ENCODE results near the gene TCF25.
A peak's percentile ranks its signal among the peaks of the same experiment; 100 is the strongest.
"Not testable (repeated sequence)": the region's sequence is repeated elsewhere in the genome, so short reads cannot be mapped to it uniquely, and the experiment has no call there.

The TCF25 gene

DNA sequence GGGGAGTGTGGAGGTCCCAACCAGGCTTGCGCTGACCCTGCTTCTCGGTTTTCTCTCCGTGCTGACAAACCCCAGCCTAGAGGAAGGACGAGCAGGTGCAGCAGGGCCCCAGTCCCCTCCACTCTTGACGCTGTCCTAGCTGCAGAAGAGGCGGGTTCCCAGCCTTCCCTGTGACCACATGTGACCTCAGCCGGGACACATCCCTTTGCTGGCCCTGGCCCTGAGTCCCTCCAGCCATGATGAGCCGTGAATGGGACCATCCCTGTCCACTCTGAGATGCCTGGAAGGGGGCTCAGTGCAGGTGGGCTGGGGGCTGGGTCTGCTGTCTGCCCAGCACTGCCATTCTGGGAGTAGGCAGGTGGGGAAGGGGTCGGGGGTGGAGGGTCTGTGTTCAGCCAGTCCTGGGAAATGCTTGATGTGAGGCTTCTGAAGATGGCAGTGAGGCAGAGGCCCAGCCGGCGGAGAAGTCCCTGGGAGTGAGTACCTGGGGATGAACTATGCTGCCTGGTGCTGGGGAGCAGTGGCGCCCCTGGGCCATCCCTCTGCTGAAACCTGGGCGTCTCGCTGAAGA lies 47.8 kb downstream of the TCF25 start:
- DNase-seq (ENCODE audit: low spot score), result no peak

DNA sequence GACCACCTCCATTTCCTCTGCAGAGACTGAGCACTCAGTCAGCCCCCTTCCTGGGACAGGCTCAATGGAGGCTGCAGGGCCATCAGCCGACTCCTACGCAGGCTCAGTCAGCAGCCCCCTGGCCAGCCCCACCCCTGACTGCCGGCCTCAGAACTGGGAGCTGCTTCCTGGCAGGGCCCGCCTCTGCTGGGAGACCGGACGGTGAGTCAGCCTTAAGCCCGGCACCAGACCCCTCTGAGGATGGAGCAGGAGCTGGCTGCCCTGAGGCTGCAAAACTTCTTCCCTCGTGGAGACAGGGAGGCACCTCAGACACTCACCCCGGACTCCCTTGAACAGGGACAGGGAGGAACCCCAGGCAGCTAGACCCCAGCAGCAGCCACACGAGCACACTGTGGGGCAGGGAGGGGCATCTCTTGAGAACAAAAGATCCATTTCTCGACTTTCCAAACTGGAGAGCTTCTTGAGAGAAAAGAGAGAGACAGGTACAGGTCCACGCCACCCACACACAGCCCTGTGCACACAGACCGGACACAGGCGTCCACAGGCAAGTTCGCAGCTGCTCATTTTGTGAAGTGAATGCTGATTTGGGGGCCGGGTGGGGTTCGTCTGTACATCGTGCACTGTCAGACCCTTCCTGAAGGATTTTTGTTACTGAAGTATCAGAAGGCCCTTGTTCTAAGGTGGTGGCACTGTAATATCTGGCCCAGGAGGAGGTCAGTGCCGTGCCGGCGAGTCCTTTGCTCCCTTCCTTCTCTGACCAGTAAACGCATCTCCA lies 48.5 kb downstream of the TCF25 start:
- no peak for DNase-seq (ENCODE audit: low spot score)

DNA sequence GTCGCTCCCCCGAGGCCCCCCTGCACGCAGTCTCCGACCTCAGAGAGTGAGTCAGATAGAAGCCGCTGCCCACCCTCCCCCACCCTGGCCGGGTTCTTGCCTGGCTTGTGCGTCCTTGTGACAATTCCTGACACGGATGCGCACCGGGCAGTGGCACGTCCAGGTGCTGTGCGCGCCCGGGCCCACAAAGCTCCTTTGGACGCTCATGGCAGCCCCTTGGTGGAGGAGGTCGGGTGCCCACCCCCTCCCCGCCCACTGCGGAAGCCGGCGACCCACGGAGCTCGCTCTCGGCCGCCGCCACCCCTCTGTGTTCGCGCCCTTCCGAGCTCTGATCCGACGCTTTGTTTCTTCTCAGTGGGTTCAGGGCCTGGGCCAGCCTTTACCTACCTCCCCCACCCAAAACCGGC lies 49.1 kb downstream of the TCF25 start:
- DNase-seq (ENCODE audit: low spot score), result no peak

DNA sequence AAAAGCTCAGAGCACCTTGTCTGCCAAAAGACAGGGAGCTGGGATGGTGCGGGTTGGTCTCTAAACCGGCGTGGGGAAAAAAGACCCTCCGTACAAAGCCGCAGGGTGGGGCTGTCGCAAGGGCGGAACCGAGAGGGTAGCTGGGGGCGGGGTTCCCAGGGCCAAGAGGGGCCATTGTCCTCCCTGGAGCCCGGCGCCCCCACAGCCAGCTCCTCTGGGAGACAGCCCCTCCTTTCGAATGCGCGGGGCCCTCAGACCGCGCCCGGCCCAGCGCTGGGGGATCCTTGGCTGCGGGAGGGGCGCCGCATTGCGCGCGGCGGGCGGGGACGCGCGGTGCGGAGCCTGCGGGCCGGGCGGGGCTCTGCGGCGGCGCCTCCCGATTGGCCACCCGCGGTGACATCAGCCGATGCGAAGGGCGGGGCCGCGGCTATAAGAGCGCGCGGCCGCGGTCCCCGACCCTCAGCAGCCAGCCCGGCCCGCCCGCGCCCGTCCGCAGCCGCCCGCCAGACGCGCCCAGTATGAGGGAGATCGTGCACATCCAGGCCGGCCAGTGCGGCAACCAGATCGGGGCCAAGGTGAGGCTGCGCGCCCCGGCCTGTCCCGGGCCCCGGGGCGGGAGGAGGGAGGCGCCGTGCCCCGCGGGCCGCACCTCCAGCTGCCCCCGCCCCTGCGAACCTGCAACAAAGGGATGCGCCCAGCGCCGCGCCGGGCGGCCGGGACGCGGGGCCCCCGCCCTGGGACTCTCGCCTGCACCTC lies 49.7 kb downstream of the TCF25 start, which contains the start of gene TUBB3:
TSS of gene TUBB3 (plus strand) at position 459 of the 756 bp plus-strand sequence. CDS start at position 519, 60 bp downstream.
- DNase-seq (ENCODE audit: low spot score), result peak; percentile 39

DNA sequence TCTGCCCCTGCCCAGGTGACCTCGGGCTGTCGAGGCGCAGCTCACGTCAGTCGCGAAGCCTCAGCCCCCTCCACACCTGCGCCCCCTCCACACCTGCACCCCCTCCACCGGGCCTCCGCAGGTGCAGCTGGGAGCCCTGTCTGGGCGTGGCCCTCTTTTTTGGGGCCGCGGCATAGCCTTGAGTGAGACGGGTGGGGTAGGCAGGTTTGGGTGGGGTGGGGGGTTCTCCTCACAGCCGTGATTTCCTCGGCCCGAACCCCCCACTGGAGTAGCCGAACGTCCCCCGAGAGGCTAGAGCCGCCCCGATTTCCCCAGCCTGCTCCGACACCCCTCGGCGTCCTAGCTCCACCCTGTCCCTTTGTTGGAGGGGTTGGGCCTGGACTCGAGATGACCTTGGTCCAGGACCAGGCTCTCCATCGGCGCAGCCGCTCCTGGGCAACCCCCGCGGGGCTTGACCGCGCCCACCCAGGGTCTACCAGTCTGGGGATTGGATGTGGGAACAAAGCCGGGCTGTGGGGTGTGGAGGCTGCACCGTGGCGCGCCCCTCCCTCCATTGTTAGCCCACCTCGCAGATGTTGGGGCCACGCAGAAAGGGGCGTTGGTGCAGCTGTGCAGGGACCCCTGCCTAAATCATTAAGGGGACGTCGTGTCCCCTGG lies 50.4 kb downstream of the TCF25 start:
- no peak for DNase-seq (ENCODE audit: low spot score)

DNA sequence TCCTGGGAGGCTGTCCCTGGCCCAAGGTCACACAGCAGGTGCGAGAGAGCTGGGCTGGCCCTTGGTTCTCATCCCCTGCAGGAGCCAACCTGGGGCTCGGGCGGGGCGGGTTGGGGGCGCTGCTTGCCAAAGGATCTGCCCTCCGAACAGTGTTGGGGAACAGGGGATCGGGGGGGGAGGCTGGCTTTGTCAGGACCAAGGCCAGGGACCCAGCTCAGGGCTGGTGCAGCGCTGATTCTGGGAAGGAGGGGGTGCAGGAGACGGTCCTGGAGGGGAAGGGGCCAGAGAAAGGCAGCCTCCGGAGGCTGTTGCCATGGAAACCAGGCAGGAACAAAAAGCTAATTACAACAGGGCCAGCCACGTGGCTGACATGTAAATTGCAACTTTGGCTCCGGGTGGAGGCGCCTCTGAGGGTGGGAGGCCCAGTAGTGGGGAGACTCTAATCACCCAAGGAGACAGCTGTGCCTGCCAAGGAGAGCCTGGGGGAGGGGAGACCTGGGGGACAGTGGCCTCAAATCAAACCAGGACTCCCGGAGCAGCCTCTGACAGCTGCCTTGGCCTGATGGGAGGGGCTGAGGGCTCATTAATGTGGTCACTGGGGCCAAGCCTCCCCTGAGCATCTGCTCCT lies 51.0 kb downstream of the TCF25 start:
- DNase-seq (ENCODE audit: low spot score), result no peak

DNA sequence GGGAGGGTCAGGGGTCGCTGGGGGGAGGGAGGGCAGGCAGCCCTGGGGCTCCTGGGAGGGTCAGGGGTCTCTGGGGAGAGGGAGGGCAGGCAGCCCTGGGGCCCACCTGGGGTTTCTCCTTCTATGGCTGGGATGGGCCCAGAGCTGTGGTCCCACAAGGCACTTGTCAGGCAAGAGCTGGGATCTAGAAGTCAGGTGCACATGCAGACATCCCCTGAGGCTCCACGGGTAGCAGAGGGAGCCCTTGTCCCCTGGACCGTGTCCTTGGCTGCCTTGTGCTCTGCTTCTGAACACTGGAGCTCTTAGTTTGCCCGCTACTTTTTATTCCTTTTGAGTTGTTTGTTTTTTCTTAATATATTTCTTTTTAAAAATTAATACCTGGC lies 51.5 kb downstream of the TCF25 start:
- DNase-seq (ENCODE audit: low spot score), result no peak

DNA sequence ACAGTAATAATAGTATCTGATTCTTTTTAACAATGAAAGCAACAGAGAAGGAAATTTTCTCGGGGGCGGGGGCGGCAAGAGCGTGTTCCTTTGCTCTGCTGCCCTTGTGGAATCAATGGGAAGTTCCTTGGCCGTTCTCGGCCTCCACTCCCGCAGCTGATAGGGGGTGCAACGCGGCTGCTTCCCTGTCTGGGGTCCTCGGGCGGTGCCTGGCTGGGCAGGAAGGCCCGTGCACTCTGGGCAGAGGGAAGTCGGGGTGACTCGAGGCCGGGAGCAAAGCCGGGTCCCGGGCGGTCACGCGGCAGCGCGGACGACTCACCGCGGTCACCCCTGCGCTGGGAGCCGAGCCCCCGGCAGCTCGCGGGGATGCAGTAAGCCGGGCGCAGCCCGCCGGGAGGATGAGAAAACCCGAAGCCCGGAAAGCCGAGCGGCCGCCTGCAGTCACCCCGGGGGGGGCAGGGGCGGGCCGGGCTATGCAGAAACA lies 52.2 kb downstream of the TCF25 start:
- DNase-seq (ENCODE audit: low spot score), result no peak

DNA sequence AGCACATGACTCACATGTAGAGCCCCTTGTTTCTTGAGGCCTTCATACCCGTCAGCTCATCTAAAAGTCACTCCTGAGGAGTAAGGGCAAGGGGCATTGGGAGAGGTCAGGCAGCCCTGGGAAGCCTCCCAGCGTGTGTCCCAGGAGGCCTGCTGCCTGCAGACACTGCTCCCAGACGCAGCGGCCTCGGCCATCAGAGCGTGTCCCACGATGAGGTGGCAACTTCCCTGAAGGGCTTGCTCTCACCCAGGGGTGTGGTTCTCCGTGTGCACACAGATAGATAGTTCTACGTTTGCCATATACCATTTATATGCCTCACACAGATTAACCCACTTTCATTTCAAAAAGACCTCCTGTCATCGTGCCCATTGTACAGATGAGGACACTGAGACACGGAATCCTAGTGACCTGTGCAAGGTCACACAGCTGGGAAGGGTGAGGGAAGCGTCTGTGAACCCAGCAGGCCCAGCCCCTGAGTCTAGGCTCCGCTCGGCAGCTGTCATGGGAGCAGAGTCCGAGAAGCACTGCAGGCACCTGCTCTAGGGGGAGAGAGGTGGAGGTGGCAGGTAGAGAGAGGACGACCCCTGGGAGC lies 58.0 kb downstream of the TCF25 start:
- no peak for DNase-seq (ENCODE audit: low spot score)

DNA sequence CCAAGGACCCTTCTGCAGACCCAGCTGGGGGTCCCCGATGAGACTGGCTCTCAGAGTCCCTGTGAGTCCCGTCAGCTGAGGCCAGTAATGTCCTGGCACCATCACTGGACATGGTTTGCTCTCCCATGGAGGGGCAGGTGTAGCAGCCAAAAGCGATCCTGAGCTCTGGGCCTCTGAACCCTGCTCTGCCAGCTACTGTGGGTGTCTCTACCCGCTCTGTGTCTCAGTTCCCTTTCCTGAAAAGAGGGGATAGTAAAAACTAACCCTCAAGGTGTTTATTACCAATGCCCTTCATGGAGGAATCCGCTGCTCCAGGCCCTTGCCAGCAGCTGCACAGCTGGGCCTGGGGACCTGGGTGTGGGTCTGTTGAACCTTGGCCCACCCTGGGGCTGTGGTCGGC lies 58.6 kb downstream of the TCF25 start:
- no peak for DNase-seq (ENCODE audit: low spot score)

DNA sequence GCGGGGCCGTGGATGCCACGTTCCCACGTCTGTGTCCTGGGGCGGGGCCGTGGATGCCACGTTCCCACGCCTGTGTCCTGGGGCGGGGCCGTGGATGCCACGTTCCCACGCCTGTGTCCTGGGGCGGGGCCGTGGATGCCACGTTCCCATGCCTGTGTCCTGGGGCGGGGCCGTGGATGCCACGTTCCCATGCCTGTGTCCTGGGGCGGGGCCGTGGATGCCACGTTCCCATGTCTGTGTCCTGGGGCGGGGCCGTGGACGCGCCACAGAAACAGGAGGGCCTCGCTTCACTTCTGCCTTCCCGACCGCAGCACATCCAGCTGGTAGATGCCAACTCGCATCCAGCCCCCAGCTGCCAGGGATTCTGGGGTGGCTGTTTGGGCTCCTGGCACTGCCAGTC lies 60.6 kb downstream of the TCF25 start:
- not testable (repeated sequence) for DNase-seq (ENCODE audit: low spot score)

DNA sequence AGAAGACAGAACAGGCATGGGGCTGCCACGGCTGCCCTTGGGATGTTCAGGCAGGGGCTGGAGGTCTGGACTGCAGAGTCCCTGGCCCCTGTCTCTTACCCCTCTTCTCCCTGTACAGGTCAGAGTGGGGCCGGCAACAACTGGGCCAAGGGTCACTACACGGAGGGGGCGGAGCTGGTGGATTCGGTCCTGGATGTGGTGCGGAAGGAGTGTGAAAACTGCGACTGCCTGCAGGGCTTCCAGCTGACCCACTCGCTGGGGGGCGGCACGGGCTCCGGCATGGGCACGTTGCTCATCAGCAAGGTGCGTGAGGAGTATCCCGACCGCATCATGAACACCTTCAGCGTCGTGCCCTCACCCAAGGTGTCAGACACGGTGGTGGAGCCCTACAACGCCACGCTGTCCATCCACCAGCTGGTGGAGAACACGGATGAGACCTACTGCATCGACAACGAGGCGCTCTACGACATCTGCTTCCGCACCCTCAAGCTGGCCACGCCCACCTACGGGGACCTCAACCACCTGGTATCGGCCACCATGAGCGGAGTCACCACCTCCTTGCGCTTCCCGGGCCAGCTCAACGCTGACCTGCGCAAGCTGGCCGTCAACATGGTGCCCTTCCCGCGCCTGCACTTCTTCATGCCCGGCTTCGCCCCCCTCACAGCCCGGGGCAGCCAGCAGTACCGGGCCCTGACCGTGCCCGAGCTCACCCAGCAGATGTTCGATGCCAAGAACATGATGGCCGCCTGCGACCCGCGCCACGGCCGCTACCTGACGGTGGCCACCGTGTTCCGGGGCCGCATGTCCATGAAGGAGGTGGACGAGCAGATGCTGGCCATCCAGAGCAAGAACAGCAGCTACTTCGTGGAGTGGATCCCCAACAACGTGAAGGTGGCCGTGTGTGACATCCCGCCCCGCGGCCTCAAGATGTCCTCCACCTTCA lies 61.5 kb downstream of the TCF25 start:
- DNase-seq (ENCODE audit: low spot score), result no peak

DNA sequence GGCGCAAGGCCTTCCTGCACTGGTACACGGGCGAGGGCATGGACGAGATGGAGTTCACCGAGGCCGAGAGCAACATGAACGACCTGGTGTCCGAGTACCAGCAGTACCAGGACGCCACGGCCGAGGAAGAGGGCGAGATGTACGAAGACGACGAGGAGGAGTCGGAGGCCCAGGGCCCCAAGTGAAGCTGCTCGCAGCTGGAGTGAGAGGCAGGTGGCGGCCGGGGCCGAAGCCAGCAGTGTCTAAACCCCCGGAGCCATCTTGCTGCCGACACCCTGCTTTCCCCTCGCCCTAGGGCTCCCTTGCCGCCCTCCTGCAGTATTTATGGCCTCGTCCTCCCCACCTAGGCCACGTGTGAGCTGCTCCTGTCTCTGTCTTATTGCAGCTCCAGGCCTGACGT lies 62.2 kb downstream of the TCF25 start:
- not testable (repeated sequence) for DNase-seq (ENCODE audit: low spot score)

DNA sequence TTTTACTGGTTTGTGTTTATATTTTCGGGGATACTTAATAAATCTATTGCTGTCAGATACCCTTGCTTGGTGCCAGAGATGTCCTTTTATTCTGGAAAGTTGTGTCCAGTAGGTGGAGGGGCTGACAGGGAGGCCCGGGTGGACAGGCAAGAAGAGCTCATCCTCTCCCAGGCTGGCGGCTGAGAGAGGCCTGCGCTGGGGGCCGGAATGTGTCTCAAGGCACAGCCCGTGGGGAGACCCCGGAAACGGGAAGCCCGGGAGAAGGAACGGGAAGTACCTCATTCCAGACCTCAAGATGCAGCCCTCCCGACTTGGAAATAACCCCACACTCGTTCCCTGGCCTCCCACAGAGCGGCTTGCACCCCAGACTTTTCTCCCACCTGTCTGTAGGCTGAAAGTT lies 62.6 kb downstream of the TCF25 start:
- DNase-seq (ENCODE audit: low spot score), result no peak

DNA sequence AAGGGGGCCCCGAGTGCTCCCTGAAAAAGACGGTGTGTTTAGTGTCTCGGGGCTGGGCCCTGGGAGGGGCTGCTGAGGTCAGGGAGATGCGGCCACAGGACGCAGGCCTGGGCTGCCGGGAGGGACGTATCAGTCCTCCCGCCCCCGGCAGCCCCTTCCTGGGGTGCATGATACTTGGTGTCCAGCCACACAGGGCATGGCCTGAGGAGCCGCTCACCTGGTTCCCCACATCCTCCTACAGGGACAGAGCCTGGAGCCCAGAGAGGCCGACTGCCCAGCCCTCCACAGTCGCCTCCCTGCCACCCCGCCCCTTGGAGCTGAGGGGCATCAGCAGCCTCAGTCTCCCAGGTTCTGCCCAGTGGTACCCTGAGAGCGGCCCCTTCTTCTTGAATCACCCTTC lies 63.1 kb downstream of the TCF25 start:
- no peak for DNase-seq (ENCODE audit: low spot score)

DNA sequence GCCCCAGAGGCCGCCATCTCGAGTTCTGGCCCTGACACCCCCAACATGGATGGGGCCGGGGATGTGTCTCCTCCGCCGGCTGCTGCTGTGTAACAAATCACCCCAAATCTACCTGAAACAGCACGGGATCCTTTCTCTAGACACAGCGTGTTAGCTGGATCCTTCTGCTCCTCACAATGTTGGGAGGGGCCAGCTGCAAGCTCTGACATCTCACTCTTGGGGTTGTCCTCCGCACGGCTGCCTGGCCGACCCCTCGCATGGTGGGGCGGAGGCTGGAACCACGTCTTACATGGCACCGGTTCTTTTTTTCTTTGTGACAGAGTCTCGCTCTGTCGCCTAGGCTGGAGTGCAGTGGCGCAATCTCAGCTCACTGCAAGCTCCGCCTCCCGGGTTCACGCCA lies 63.6 kb downstream of the TCF25 start:
- no peak for DNase-seq (ENCODE audit: low spot score)

DNA sequence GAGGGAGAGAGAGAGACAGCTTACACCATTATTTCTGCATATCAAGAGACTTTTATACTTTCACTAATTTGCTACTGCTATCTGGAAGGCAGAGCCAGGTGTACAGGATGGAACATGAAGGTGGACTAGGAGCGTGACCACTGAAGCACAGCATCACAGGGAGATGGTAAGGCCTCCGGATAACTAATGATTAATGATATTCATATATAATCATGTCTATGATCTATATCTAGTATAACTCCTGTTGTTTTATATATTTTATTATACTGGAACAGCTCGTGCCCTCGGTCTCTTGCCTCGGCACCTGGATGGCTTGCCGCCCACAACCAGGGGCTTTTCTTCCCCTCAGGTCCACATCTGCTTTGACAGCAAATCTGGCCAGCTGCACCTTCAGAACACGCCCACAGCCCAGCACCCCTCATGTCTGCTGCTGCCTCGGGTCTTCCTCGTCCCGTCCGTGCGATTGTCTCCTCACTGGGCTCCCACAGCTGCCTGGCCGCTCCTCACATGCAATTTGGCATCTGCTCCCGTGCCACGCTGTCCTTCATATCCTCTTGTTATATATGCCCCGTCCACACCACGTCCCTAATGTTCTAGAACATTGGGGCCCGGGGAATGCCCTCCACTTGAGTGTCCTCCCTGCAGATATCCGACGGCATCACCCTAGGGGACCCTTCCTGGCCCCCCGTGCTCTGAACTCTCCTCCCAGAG lies 64.9 kb downstream of the TCF25 start:
- DNase-seq (ENCODE audit: low spot score), result no peak

DNA sequence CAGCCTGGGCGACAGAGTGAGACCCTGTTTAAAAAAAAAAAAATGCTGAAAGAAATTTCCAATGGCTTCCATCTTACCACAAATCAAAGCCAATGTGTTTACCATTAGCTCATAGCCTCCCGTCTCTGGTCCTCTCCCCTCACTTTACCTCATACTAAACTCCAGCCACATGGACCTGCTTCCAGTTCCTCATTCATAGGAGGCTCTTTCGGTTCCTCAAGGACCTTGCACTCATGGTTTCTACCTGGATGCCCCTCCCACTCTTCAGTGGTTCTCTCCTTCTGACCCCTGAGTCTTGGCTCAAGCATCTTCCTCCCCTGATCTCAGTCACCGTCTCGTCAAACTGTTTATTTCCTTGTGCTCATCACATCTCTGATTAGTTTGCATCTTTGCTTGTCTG lies 71.4 kb downstream of the TCF25 start:
- DNase-seq (ENCODE audit: low spot score), result no peak

DNA sequence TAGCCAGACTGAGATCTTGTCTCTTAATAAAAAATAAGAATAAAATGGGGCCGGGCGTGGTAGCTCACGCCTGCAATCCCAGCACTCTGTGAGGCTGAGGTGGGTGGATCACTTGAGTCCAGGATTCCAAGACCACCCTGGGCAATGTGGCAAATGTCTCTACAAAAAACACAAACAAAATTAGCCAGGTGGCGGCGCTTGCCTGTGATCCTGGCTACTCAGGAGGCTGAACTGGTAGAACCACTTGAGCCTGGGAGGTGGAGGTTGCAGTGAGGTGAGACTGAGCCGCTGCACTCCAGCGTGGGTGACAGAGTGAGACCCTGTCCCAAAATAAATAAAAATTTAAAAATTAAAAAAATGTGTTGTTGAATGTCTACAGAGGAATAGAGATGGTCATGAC lies 72.3 kb downstream of the TCF25 start:
- DNase-seq (ENCODE audit: low spot score), result no peak

DNA sequence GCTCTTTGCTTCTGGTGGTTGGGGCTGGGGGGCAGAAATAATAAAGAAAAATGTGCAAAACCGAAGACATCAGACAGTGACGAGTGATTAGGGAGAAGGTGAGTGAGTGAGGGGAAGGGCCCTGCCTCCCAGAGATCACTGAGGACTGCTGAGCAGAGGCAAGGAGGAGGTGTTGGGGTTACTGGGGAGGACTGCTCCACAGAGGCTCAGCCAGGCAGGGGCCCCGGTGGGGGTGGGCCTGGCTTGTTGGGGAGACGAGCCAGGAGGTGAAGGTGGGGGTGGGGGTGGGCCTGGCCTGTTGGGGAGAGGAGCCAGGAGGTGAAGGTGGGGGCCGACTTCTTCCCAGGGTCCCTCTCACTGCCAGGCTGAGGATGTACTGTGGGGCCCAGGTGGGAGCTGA lies 73.1 kb downstream of the TCF25 start:
- no peak for DNase-seq (ENCODE audit: low spot score)
